HL-60 (cell line): ENCODE results near the gene FADD.

ENCODE experiments used
- DNase-seq, 2 experiments: peaks; one replicate each; pipeline ENCODE4 v3.0.0-alpha.2; 2010 to 2020; ENCODE audit warnings: low read depth in 1 of 2, low spot score in 1 of 2
- H3K27ac ChIP-seq: fragments of 250-450 bp; sonication (Bioruptor Pico); replicated peaks from 2 replicates; pipeline ENCODE4 v1.5.1; 2020; ENCODE audit warnings: mild to moderate bottlenecking, moderate library complexity
- H3K27me3 ChIP-seq: fragments of 250-450 bp; sonication (Bioruptor Pico); 2 replicates; pipeline ENCODE4 v1.5.1; 2021; ENCODE audit warnings: mild to moderate bottlenecking, moderate library complexity; ENCODE audit not compliant: insufficient read depth, poor library complexity, severe bottlenecking
- H3K4me3 ChIP-seq: replicated peaks from 2 replicates; pipeline ENCODE4 v1.5.1; 2011; ENCODE audit warnings: mild to moderate bottlenecking, control low read depth, low read length; ENCODE audit not compliant: insufficient read depth
- CTCF ChIP-seq: IDR thresholded peaks from one replicate; pipeline ENCODE4 v1.5.1; 2011; ENCODE audit warnings: low read length, control low read depth, inconsistent platforms; ENCODE audit not compliant: insufficient read depth
- GABPA ChIP-seq: IDR thresholded peaks from 2 replicates; pipeline ENCODE4 v1.6.1; 2012; ENCODE audit warnings: low read depth
- POLR2AphosphoS5 ChIP-seq: IDR thresholded peaks from 2 replicates; pipeline ENCODE4 v1.6.1; 2012; ENCODE audit warnings: low read depth
- SPI1 ChIP-seq: IDR thresholded peaks from 2 replicates; pipeline ENCODE4 v1.6.1; 2012; ENCODE audit warnings: low read depth, mild to moderate bottlenecking, borderline replicate concordance
- TF ChIP-seq, protein P1 (sequence below): IDR thresholded peaks from 2 replicates; pipeline ENCODE4 v1.6.1; 2012; ENCODE audit warnings: low read depth; ENCODE audit not compliant: insufficient replicate concordance

The FADD gene

DNA sequence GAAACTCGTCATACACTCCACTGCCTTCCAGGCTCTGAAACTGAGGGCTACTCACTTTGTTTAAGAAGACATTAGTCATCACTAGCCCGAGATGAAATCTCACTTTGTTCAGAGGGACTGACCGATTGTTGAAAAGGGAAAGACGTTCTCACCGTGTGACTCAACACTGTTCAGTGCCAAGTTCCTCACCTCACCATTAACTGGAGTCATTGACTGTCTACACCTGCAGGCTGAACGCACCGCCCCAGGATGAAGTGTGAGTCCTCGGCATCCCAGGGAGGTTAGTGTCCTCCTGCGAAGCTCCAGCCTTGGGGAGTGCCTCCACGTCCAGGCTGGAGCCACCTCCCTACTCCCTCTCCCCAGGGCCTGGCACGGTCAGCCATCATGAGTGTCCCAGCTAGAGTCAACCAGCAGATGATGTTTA lies 30.4 kb downstream of the FADD start:
- Histone ChIP-seq H3K4me3 (no peak overlapping the region), H3K27me3 (no peaks in the 10 kb centered on the region), H3K27ac (no peak overlapping the region)
- DNase-seq, result no peak
- TF ChIP-seq GABPA (no peak), CTCF (no peak), SPI1 (no peak), POLR2AphosphoS5 (no peak)
- TF ChIP-seq, protein P1, sequence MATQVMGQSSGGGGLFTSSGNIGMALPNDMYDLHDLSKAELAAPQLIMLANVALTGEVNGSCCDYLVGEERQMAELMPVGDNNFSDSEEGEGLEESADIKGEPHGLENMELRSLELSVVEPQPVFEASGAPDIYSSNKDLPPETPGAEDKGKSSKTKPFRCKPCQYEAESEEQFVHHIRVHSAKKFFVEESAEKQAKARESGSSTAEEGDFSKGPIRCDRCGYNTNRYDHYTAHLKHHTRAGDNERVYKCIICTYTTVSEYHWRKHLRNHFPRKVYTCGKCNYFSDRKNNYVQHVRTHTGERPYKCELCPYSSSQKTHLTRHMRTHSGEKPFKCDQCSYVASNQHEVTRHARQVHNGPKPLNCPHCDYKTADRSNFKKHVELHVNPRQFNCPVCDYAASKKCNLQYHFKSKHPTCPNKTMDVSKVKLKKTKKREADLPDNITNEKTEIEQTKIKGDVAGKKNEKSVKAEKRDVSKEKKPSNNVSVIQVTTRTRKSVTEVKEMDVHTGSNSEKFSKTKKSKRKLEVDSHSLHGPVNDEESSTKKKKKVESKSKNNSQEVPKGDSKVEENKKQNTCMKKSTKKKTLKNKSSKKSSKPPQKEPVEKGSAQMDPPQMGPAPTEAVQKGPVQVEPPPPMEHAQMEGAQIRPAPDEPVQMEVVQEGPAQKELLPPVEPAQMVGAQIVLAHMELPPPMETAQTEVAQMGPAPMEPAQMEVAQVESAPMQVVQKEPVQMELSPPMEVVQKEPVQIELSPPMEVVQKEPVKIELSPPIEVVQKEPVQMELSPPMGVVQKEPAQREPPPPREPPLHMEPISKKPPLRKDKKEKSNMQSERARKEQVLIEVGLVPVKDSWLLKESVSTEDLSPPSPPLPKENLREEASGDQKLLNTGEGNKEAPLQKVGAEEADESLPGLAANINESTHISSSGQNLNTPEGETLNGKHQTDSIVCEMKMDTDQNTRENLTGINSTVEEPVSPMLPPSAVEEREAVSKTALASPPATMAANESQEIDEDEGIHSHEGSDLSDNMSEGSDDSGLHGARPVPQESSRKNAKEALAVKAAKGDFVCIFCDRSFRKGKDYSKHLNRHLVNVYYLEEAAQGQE, result no peak

DNA sequence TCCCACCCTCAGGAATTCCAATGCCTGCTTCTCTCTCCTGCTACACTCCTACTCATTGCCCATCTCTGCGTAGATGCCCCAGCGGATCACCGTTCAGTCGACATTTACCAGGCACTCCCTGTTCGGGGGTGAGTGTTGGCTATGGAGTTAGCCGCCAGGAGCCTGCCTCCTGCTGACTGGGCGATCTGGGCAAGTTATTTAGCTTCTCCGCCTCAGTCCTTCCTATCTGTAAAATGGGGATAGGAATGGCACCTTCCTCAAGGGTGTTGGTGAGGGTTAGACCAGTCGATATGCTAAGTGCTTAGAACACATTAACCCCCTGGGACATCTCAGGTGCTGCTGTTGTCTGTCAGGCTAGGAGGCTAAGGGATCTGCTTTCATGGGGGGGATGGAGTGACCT lies 30.9 kb downstream of the FADD start:
- no peak for TF ChIP-seq SPI1
- TF ChIP-seq CTCF, result no peak
- TF ChIP-seq, protein P1, result no peak
- TF ChIP-seq GABPA, result no peak
- TF ChIP-seq POLR2AphosphoS5, result no peak
- Histone ChIP-seq H3K4me3 (no peak overlapping the region), H3K27ac (no peak overlapping the region), H3K27me3 (no peaks in the 10 kb centered on the region)
- DNase-seq, result no peak

- Histone ChIP-seq H3K27me3 (no peaks in the 10 kb centered on the region), H3K27ac (no peak overlapping the region), H3K4me3 (no peak overlapping the region)
- DNase-seq, result no peak
- TF ChIP-seq POLR2AphosphoS5 (no peak), GABPA (no peak), SPI1 (no peak), CTCF (no peak)
- TF ChIP-seq, protein P1, result no peak
Observed at GRCh38 chr11:70240337-70240736, 37.2 kb downstream of the FADD start.
